LoVo (cell line): ENCODE results near the gene PLA2G15.
A peak's percentile ranks its signal among the peaks of the same experiment; 100 is the strongest.

Source experiments
- DNase-seq: peaks from one replicate; pipeline ENCODE4 v3.0.0-alpha.2; 2016; ENCODE audit warnings: low spot score

PLA2G15 gene, protein sequence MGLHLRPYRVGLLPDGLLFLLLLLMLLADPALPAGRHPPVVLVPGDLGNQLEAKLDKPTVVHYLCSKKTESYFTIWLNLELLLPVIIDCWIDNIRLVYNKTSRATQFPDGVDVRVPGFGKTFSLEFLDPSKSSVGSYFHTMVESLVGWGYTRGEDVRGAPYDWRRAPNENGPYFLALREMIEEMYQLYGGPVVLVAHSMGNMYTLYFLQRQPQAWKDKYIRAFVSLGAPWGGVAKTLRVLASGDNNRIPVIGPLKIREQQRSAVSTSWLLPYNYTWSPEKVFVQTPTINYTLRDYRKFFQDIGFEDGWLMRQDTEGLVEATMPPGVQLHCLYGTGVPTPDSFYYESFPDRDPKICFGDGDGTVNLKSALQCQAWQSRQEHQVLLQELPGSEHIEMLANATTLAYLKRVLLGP

DNA sequence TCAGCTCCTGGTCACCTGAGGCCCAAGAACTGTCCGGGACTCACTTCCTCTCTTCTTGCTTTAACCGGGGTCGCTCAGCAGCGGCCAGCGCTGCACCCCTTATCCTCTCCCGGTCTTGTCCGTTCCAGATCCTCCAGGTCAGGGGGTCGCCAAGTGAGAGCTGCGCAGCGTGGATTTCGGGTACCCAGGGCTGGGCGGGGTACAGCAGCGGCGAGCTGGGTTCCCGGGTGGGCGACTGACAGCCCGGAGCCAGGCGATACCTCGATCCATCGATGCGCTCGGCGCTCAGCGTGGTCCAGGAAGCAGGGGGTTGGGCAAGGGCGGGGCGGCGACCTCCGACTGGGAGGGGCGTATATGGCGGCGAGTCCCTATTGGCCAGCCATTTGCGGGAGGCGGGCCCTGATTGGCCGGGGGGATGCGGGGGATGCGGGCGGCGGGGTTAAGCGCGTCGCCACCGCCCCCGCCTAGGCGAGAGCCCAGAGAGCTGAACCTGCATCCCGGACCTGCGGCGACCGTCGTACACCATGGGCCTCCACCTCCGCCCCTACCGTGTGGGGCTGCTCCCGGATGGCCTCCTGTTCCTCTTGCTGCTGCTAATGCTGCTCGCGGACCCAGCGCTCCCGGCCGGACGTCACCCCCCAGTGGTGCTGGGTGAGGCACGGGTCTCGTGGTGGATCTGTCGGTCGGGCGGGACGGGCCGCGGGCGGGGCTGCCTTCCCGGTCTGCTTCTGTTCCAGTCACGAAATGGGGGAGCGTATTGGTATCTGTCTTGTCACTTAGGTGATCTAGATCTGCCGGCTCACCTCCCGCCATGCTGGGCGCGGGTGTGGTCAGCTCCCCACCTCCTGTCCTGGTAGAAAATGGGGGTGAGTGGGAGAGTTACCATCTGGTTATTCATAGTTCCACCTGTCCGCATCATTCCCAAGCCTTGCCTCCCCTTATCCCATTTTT, at the start of gene PLA2G15:
PLA2G15 (plus strand) TSS at position 471 of the 951 bp plus-strand sequence; CDS start at position 525, 54 bp downstream.
- DNase-seq: peak; percentile 91

DNA sequence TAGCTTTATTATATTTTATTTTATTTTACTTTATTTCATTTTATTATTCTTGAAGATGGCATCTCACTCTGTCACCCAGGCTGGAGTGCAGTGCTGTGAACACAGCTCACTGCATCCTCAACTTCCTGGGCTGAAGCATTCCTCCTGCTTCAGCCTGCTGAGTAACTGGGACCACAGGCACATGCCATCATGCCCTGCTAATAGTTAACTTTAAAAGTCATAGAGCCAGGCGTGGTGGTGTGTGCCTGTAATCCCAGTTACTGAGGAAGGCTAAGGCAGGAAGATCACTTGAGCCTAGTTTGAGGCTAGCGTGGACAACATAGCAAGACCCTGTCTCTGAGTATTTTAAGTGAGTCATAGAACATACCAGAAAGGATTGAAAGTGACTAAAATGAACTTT, 47.9 kb upstream of the PLA2G15 start:
- DNase-seq: no peak

DNA sequence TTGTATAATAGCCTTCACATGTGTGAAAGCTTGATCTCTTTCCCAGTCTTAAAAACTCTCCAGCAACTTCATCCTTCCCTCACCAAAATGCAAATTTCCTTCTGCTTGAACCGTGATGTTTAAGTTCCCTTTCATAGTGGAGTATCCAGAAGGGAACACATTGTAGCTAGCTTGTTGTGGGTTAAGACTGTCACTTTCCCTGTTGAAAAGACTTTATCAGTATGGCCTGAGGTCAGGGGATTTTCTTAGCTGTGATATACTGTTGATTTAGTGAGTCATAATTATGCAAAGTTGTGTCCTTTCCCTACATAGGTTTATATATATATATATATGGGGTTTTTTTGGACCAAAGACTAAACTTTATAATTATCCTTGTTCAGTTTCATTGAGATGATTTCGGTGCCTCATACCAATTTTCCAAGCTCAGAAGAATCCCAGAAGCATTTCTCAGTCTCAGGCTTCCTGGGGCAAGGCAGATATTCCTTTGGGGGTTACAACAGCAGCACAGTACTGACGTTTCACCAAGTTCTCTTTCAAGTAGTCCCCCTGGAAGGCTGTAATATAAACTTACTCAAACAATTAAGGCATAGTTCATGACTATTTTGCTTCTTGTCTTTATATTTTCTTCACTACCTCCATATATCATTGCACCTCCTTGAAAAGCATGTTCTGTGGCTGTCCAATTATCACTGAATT, 44.9 kb upstream of the PLA2G15 start:
- DNase-seq: no peak

DNA sequence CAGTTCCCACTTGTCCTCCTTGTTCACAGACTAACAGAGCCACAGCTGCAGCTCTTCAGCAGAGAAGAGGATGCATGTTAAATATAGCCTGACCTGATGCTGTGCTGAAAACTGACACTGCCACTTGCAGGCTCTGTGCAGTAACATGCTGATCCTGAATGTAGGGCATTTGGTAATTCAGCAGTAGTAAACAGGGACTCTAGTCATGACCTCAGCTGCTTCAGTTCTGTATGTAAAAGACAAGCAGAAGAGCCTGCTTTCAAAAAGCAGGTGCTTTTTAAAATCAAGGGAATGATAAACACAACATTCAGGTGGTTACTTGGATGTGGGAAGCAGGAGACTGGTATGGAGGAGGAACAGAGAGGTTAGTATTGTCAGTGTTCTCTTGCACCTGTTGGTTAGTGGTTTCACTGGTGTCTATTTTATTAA, 43.1 kb upstream of the PLA2G15 start:
- DNase-seq: no peak

DNA sequence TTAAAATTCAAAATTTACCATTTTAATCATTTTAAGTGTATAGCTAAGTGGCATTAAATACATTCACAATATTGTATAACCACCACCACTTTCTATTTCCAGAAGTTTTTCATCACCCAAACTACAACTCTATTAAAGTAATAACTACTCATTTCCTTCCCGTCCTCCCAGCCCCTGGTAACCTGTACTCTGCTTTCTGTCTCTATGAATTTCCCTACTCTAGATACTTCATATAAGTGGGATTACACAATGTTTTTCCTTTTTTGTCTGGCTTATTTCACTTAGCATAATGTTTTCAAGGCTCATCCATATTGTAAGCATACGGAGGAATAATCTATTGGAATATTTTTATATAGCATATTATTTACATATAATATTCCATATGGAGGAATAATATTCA, 38.9 kb upstream of the PLA2G15 start:
- no peak for DNase-seq

DNA sequence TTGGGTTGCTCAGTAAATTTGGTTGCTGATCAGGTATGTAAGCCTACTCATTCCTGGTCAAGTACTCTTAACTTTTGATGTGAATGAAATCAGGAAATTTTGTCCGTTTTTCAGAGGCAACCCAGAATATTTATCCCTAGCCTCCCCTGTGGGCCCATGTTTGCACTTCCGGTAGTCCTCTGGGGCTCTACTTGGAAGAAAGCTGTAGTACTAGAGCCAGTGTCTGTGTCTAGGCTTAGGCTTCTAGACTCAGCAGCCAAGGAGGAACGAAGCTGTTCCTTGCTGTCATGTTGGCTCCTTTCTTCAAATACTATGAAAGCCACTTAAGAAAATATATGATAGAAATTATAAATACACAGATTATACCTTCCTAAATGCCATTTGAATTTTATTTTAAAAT, 30.4 kb upstream of the PLA2G15 start:
- no peak for DNase-seq

DNA sequence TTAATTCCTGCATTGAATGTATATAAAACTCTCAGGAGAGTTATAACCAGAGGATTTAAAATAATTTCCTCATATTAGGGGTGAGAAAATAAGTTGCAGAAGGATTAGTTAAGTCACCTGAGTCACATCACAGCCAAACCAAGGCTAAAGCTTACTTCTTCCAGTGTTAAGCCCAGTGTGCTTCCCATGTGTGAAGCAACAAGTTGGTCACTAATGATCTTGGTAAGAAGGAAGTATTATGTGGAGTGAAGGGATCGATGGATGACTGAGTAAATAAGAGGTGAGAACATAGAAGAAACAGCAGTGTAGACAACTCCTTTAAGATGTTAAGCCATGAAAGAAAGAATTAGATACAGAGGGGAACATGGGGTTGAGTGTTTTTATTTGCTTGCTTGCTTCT, 29.9 kb upstream of the PLA2G15 start:
- DNase-seq: no peak

DNA sequence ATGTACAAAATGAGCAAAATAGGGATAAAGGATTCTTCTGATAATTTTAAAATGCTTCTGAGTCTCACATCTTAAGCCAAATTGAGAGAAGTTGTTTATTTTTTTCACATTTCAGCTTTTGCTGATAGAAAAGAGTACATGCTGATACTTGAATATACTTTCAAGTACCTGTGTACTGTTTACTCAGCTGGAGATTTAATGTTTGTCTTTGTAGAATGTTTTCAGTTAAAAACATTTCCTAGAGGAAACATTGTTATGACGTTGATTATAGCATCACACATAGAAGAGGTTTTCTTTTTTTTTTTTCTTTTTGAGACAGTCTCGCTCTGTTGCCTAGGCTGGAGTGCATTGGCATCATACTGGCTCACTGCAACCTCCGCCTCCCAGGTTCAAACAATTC, 28.9 kb upstream of the PLA2G15 start:
- DNase-seq: no peak

DNA sequence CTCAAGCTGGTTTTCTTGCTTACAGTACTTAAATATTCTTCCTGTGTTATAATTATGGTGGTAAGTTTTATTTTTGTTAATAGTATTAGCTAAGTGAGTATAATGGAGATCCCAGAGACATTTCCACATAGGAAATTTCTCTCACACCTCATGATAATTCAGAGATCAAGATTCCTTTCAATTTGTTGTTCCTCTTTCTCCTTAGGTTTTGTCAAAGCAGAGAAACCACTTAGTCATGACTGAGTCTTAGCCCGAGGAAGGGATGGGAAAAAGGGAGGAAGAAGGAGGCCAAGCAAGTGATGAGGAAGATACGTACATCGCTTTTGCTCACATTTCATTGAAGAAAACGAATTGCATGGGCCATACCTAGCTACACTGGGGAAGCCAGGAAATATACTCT, 27.7 kb upstream of the PLA2G15 start:
- DNase-seq: no peak

DNA sequence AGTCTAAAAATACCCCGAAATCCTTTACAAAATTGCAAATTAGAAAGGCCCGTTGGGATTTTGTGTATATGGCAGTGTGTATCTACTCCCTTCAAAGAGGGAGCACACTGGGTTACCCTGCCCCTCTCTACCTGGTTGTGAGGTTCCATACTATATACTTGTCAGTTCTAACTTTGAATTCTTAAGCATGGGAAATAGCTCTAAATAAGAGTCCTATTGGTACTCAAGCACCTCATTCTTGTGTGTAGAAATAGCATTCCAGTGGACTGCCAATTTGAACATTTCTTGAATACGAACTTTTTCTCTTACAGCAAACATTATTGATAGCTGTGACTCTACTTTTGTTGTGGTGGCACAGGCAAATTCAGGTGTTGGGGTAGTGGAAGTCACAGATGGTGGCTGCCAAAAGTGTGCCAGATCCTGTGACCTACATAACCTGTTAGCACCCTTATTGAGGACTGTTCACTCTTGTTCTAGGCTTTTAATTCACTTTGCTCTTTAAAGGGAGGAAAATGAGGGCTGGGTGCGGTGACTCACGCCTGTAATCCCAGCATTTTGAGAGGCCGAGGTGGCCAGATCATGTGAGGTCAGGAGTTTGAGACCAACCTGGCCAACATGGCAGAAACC, 25.3 kb upstream of the PLA2G15 start:
- no peak for DNase-seq

DNA sequence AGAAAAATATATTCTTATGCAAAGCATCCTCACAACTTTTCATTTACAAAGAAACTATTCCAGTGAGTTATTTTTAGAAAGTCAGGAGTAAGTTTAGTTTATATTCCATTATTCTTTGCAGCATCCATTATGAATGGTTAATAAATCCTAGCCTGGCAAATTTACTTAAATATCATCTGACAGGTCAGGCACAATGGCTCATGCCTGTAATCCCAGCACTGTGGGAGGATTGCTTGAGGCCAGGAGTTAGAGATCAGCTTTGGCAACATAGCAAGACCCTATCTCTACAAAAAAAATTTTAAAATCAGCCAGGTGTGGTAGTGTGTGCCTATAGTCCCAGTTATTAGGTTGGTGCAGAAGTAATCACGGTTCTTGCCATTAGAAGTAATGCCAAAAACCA, 22.1 kb upstream of the PLA2G15 start:
- DNase-seq: no peak

DNA sequence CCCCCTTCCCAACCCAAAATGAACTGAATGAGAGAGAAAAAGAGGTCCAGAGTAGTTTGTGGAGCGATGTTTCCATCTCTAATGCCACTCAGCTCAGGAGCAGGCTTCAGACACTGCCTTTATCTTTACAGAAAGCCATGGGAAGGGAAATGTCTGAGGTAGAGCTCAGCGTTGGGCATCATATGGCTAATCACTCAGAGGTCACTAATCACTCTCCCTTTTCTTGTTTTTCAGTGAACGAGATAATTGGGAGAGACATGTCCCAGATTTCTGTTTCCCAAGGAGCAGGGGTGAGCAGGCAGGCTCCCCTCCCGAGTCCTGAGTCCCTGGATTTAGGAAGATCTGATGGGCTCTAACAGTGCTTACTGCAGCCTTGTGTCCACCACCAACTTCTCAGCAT, 19.1 kb upstream of the PLA2G15 start:
- no peak for DNase-seq

DNA sequence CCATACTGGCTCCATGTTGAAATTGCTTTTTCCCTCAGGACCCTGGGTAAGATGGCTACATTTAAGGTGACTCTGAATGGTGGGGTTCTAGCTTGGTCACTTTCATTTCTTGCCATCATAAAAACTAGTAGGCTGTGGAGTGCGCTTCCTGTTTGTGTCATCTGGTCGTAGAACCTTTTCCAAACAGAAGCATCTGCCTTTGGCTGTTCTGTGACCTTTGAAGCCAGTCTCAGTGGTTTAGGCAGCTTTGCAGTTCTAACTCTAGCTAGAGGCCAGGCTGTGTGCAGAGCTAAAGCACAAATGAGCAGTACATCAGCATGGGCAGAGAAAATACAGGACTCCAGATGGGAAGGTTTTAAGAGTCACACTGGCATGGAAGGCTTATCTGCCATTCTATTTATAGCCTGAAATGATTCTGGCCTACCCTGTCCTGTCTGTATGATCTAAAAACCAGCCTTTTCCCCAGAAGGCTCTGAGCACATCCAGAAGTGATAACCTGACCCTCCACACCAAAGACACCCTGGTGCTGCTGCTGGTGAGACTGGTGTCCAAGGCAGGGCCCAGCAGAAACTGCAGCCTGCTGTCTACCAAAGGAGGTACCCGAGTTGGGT, 17.9 kb upstream of the PLA2G15 start:
- no peak for DNase-seq

DNA sequence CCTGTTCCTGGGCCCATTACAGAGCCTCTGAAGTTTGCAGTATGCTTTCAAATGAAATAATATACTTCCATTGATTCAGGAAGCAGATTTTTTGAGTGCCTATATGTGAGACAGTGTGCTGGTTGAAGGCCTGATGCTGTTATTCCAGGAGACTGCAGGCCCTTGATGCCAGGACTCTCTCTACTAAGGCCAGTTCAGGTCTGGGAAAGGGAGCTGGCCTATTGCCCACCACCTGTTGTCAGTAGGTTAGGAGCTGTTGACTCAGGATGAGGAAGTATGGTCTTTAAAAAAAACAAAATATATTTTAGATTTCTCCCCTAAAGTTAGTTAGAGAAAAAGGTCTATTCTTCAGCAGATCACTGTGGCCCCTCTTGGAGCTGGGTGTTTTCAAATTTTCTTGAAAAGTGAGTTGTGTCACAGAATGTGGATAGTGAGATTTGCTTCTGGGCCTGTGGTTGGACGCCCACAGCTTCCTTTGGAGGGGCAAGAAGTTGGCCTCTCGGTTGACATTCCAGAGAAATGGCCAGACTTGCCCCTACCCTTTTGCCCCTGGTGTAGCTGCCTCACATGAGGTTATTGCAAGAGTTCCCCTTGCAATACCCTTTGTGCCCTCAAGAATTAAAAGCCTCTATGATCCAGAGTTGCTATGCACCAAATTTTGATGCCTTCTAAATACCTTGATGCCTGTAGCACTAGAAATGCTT, 17.2 kb upstream of the PLA2G15 start:
- DNase-seq: no peak

DNA sequence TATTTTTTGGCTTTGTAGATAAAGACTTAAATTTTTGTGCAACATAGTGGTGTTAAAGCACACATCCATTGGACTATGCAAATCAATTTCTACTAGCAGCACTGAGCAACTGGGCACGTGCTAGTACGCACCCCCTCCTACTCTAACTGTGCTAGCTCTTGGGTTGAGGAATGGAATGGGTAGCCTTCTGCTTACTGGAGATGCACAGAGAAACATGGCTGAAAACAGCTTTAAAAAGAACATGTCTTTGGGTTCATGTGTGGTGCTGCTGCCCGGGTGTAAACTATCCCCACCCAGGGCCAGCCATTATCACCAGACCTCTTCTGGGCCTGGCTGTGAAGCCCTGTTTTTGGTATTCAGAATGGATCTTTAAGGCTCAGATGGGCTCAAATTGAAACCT, 16.5 kb upstream of the PLA2G15 start:
- DNase-seq: no peak

DNA sequence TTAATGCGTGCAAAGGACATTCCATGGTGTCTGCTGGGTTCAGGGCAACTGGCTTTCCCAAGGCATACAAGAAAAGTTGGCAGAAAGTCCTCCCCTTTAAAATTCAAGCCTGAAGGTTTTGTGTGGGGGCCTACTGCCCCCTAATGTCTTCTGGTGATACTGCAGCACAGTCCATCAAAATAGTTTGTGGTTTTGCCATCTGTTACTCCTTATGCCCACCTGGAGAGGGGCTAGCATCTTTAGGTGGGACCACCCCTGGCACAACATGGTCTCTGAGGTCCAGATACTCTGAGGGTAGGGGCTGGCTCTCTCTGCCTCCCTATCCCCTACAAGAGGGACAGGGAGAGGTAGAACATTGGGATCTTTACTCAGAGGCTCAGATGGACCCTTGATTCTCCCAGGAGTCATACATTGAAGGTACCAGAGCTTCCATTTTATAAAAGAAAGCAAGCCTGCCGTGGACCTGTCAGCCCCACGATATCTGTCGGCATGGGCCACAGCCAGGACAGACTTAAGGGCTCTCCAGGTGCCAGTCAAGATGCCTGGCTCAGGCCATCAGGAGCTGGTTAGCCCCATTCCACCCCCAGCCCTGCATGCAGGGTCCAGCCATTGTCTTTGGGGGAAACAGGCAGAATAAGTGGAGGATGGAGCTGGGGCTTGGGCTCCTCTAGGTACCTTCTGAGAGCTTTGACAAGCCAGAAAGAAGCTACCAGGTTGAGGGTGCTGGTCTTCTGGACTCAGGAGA, 15.6 kb upstream of the PLA2G15 start:
- DNase-seq: peak; percentile 45

DNA sequence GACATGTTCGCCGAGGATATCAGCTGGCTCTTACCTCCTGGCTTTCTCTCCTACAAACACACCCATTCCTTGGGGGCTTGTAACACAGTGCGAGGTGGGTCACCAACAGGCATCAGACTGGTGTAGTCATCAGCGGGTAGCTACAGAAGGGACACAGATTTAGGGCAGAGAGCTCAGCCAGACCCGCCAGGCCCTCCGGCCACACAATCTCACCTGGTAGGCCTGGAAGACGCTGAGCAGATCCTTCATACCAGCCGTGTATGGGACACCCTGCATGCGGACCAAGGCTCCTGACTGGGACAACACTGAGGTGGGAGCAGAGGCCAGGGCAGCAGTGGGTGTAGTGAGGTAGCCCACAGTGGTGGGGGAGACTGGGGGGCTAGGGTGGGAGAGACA, 15.0 kb upstream of the PLA2G15 start:
- no peak for DNase-seq

DNA sequence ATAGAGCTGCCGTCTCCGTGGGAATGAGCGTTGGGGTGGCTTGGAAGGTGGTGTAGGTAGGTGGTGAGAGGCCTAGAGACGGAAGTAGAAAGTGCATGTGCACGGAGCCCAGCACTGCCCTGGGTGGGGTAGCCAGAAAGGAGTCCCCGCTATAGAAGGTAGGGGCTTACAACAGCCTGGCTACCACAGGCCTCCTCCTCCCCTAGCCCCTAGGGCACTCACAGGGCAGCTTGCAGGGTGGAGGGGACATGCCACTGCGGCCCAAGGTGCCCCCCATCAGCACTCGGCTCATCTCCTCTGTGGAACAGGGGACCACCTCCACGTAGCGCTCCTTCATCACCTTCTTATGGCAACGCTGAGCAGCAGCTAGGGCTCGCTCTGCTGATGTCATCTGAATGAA, 14.2 kb upstream of the PLA2G15 start:
- no peak for DNase-seq

DNA sequence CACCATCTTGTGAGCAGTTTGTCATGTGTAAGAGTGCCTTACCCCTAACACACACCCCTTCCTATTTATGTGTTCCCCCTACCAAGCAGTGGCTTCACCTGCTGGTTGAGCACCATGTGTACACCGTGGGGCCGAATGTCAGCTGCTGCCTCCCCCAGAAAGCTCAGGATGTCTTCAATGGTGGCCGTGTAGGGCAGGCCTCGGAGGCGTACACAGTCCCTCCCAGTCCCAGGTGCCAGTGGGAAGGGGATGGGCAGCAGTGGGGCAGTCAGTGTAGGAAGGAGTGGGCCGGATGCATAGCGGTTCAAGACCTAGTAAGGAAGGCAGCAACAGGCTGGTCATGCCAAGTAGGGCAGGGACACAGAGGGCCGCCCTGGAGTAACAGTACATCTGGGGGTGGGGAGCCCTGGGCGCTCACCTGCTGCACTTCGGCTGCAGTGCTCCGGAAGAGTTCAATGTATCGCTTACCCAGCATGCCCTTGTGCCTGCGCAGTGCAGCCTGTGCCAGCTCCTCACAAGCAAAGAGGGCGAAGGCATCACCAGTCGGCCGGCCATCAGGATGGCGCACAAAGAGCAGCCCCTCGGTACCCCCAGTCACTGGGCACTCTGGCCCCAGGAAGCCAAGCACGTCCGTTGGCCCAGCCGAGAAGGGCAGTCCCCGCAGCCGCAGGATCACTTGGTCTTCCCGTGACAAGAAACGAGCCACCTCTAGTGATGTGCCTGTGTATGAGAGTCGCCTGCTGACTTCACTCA, 13.6 kb upstream of the PLA2G15 start:
- DNase-seq: no peak
